Activated naive CD8-positive, alpha-beta T cell treated with anti-CD3 and anti-CD28 coated beads, Interleukin-2, amount 50 U/mL, for 24 hours (primary cell): Measurements from ENCODE around the gene SLK.

Experiments
- ATAC-seq: fragments of 150-1000 bp; cut with Tn5 transposase; one replicate; pipeline ENCODE4 v1.10.0; 2021
- DNase-seq: peaks from one replicate; pipeline ENCODE4 v3.0.0; 2021
- H3K27ac Mint-ChIP-seq: one replicate; pipeline ENCODE4 v1.8.0; 2021; ENCODE audit warnings: mild to moderate bottlenecking, mixed read lengths
- H3K27me3 Mint-ChIP-seq: one replicate; pipeline ENCODE4 v1.8.0; 2021; ENCODE audit warnings: mixed read lengths
- H3K36me3 Mint-ChIP-seq: one replicate; pipeline ENCODE4 v1.8.0; 2021; ENCODE audit warnings: low read depth, mixed read lengths
- H3K4me1 Mint-ChIP-seq: one replicate; pipeline ENCODE4 v1.8.0; 2021; ENCODE audit warnings: mixed read lengths
- H3K4me3 Mint-ChIP-seq: one replicate; pipeline ENCODE4 v1.8.0; 2021; ENCODE audit warnings: mild to moderate bottlenecking, moderate library complexity, mixed read lengths
- H3K9me3 Mint-ChIP-seq: one replicate; pipeline ENCODE4 v1.8.0; 2021; ENCODE audit warnings: mixed read lengths

The SLK gene

GRCh38 chr10:104028146-104028545 is 61.2 kb downstream of the SLK start:
- DNase-seq (no peak), ATAC-seq (peak; percentile 61)
- Mint-ChIP-seq H3K27me3 (no peaks in the 10 kb centered on the region), H3K4me1 (peaks cover 4% of the 10 kb centered on the region), H3K36me3 (peaks cover 35% of the 10 kb centered on the region), H3K27ac (no peak overlapping the region), H3K4me3 (no peak overlapping the region), H3K9me3 (no peaks in the 10 kb centered on the region)

GRCh38 chr10:104028823-104029520 is 62.0 kb downstream of the SLK start:
- ATAC-seq (no peak), DNase-seq (no peak)
- no peak overlapping the region for H3K4me3 Mint-ChIP-seq
- H3K36me3 Mint-ChIP-seq, result peaks cover 29% of the 10 kb centered on the region
- H3K27me3 Mint-ChIP-seq, result no peaks in the 10 kb centered on the region
- H3K4me1 Mint-ChIP-seq, result peaks cover 4% of the 10 kb centered on the region
- H3K27ac Mint-ChIP-seq, result no peak overlapping the region
- H3K9me3 Mint-ChIP-seq, result no peaks in the 10 kb centered on the region

GRCh38 chr10:104029521-104029860 is 62.6 kb downstream of the SLK start:
- Mint-ChIP-seq H3K4me3 (no peak overlapping the region), H3K9me3 (no peaks in the 10 kb centered on the region), H3K27me3 (no peaks in the 10 kb centered on the region), H3K4me1 (peaks cover 4% of the 10 kb centered on the region), H3K27ac (no peak overlapping the region), H3K36me3 (peaks cover 24% of the 10 kb centered on the region)
- no peak for ATAC-seq
- no peak for DNase-seq

- H3K9me3 Mint-ChIP-seq, result no peaks in the 10 kb centered on the region
- H3K27me3 Mint-ChIP-seq, result no peaks in the 10 kb centered on the region
- peaks cover 16% of the 10 kb centered on the region for H3K36me3 Mint-ChIP-seq
- DNase-seq (no peak), ATAC-seq (no peak)
- H3K27ac Mint-ChIP-seq, result no peak overlapping the region
- H3K4me3 Mint-ChIP-seq, result no peak overlapping the region
- peaks cover 4% of the 10 kb centered on the region for H3K4me1 Mint-ChIP-seq
Measured at GRCh38 chr10:104031631-104032030, 64.7 kb downstream of the SLK start.

- H3K27me3 Mint-ChIP-seq, result no peaks in the 10 kb centered on the region
- H3K36me3 Mint-ChIP-seq, result peaks cover 16% of the 10 kb centered on the region
- no peak overlapping the region for H3K27ac Mint-ChIP-seq
- no peak for ATAC-seq
- peaks cover 4% of the 10 kb centered on the region for H3K4me1 Mint-ChIP-seq
- no peaks in the 10 kb centered on the region for H3K9me3 Mint-ChIP-seq
- no peak for DNase-seq
- no peak overlapping the region for H3K4me3 Mint-ChIP-seq
Measured at GRCh38 chr10:104032144-104032775, 65.3 kb downstream of the SLK start.

- DNase-seq (no peak), ATAC-seq (no peak)
- H3K27ac Mint-ChIP-seq, result no peak overlapping the region
- H3K27me3 Mint-ChIP-seq, result no peaks in the 10 kb centered on the region
- H3K4me3 Mint-ChIP-seq, result no peak overlapping the region
- H3K36me3 Mint-ChIP-seq, result peaks cover 11% of the 10 kb centered on the region
- H3K9me3 Mint-ChIP-seq, result no peaks in the 10 kb centered on the region
- no peaks in the 10 kb centered on the region for H3K4me1 Mint-ChIP-seq
Measured at GRCh38 chr10:104033401-104033930, 66.5 kb downstream of the SLK start.

- DNase-seq (no peak), ATAC-seq (no peak)
- Mint-ChIP-seq H3K27ac (no peak overlapping the region), H3K9me3 (no peaks in the 10 kb centered on the region), H3K27me3 (no peaks in the 10 kb centered on the region), H3K4me3 (no peak overlapping the region), H3K4me1 (no peaks in the 10 kb centered on the region), H3K36me3 (peaks cover 11% of the 10 kb centered on the region)
Measured at GRCh38 chr10:104033966-104034365, 67.0 kb downstream of the SLK start.

GRCh38 chr10:104034401-104035193 is 67.7 kb downstream of the SLK start:
- Mint-ChIP-seq H3K9me3 (no peaks in the 10 kb centered on the region), H3K4me3 (no peak overlapping the region), H3K27ac (no peak overlapping the region), H3K27me3 (no peaks in the 10 kb centered on the region), H3K4me1 (no peaks in the 10 kb centered on the region), H3K36me3 (peaks cover 8% of the 10 kb centered on the region)
- no peak for ATAC-seq
- no peak for DNase-seq

- peaks cover 7% of the 10 kb centered on the region for H3K36me3 Mint-ChIP-seq
- no peaks in the 10 kb centered on the region for H3K4me1 Mint-ChIP-seq
- H3K27ac Mint-ChIP-seq, result no peak overlapping the region
- H3K4me3 Mint-ChIP-seq, result no peak overlapping the region
- ATAC-seq, result no peak
- no peak for DNase-seq
- H3K9me3 Mint-ChIP-seq, result no peaks in the 10 kb centered on the region
- no peaks in the 10 kb centered on the region for H3K27me3 Mint-ChIP-seq
Measured at GRCh38 chr10:104035194-104036068, 68.5 kb downstream of the SLK start.

GRCh38 chr10:104036069-104036384 is 69.1 kb downstream of the SLK start:
- no peak for ATAC-seq

GRCh38 chr10:104036518-104037260 is 69.7 kb downstream of the SLK start:
- Mint-ChIP-seq H3K27me3 (no peaks in the 10 kb centered on the region), H3K36me3 (peaks cover 4% of the 10 kb centered on the region), H3K4me3 (no peak overlapping the region), H3K27ac (no peak overlapping the region), H3K4me1 (no peaks in the 10 kb centered on the region), H3K9me3 (no peaks in the 10 kb centered on the region)
- DNase-seq (no peak), ATAC-seq (no peak)

More at GRCh38 chr10:104036069-104036384, 69.1 kb downstream of the SLK start:
- Mint-ChIP-seq H3K9me3 (no peaks in the 10 kb centered on the region), H3K27ac (no peak overlapping the region), H3K4me3 (no peak overlapping the region), H3K27me3 (no peaks in the 10 kb centered on the region), H3K36me3 (peaks cover 6% of the 10 kb centered on the region), H3K4me1 (no peaks in the 10 kb centered on the region)
- no peak for DNase-seq

- ATAC-seq (no peak), DNase-seq (no peak)
- Mint-ChIP-seq H3K4me1 (no peaks in the 10 kb centered on the region), H3K9me3 (no peaks in the 10 kb centered on the region), H3K36me3 (peaks cover under 1% of the 10 kb centered on the region), H3K27me3 (no peaks in the 10 kb centered on the region), H3K4me3 (no peak overlapping the region), H3K27ac (no peak overlapping the region)
Measured at GRCh38 chr10:104037261-104037951, 70.5 kb downstream of the SLK start.

GRCh38 chr10:104038537-104038936 is 71.6 kb downstream of the SLK start:
- Mint-ChIP-seq H3K9me3 (no peaks in the 10 kb centered on the region), H3K4me3 (no peak overlapping the region), H3K4me1 (no peaks in the 10 kb centered on the region), H3K36me3 (no peaks in the 10 kb centered on the region), H3K27ac (no peak overlapping the region), H3K27me3 (no peaks in the 10 kb centered on the region)
- no peak for DNase-seq
- no peak for ATAC-seq
